ENCODE measurements around the gene DDIT3.

DNA sequence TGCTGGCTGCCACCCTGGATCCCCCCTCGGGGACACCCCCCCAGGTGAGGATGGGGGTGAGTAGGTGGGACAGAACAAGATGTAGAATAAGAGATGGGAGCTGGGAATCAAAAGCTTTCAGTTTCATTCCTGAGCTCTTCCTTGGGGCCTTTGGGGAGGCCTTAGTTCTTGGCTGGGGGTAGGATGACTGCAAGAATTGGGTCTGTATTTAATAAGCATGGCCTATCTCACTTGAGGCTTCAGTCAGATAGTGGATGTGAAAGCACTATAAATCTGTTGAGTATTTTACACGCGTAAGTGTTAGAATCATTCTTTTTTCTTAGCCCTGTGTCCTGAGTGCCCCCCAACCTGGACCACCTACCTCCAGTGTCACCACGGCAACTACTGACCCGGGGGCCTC, 6.9 kb upstream of the DDIT3 start:
- TF ChIP-seq EZH2 (IDR thresholded peaks at IDR 0.05; ENCODE audit: borderline replicate concordance, insufficient read depth, low read depth, low read length, poor library complexity, severe bottlenecking), result no peak
- TF ChIP-seq, protein P1, sequence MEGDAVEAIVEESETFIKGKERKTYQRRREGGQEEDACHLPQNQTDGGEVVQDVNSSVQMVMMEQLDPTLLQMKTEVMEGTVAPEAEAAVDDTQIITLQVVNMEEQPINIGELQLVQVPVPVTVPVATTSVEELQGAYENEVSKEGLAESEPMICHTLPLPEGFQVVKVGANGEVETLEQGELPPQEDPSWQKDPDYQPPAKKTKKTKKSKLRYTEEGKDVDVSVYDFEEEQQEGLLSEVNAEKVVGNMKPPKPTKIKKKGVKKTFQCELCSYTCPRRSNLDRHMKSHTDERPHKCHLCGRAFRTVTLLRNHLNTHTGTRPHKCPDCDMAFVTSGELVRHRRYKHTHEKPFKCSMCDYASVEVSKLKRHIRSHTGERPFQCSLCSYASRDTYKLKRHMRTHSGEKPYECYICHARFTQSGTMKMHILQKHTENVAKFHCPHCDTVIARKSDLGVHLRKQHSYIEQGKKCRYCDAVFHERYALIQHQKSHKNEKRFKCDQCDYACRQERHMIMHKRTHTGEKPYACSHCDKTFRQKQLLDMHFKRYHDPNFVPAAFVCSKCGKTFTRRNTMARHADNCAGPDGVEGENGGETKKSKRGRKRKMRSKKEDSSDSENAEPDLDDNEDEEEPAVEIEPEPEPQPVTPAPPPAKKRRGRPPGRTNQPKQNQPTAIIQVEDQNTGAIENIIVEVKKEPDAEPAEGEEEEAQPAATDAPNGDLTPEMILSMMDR (IDR thresholded peaks at IDR 0.05), result no peak

Data from B cell (primary cell).